Activated CD8-positive, alpha-beta memory T cell treated with anti-CD3 and anti-CD28 coated beads, Interleukin-2, amount 50 U/mL, for 48 hours (primary cell): Measurements from ENCODE around the gene STXBP4.
"Not testable (repeated sequence)": the region's sequence is repeated elsewhere in the genome, so short reads cannot be mapped to it uniquely, and the experiment has no call there.

Experiments
- DNase-seq: peaks from one replicate; pipeline ENCODE4 v3.0.0-alpha.2; 2020

Gene STXBP4

DNA sequence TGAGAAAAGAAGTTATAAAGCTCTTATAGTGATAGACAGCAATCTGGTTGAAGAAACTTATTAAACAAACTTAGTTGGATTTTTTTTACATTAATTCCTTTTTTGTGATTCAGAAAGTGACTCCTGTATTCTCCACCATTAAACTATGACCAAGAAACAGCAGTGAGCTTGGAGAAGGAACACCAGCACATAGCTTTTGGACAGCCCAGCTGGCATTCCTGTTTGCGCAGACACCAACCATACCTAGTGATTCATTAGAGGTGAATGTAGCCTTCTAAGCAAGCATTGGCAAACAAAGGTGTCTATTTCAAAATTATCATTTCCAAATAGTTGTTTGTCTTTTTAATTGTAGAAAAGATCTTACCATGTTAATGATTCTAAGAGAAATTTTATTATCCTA is 94.4 kb downstream of the STXBP4 start:
- no peak for DNase-seq

DNA sequence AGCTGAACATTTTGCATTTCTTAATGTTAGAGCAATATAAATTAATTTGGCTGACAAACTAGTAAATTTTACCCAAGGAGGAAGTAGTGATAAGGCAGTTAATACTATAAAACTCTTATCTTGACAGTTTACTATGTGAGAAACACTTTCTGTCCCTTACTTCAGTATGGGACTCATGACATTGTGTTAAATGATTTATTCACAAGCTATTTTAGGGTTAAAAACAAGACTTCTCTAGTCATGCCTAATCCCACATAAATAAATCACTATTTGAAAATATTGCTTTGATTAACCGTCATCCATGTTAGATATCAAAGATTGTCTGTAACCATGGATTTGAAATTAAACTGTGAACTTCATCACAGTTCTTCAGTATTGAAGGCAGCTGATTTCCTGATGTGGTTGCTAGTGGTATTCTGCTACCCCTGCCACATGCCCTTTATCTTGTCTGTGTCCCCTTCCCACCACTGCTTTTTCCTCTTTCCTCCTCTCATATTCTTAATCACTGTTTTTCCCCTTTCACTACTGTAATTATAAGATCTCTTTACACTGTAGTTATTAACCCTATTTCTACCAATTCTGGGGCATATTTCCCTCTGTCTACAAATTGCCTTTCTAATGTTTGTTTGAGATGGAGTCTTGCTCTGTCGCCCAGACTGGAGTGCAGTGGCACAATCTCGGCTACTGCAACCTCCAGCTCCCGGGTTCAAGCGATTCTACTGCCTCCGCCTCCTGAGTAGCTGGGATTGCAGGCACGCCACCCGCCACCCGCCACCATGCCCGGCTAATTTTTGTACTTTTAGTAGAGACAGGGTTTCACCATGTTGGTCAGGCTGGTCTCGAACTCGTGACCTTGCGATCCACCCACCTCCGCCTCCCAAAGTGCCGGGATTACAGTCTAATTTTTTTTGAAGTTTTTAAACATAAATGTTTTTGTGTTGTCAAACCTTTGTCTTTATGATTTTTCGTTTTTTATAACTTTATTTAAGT is 95.6 kb downstream of the STXBP4 start:
- no peak for DNase-seq

DNA sequence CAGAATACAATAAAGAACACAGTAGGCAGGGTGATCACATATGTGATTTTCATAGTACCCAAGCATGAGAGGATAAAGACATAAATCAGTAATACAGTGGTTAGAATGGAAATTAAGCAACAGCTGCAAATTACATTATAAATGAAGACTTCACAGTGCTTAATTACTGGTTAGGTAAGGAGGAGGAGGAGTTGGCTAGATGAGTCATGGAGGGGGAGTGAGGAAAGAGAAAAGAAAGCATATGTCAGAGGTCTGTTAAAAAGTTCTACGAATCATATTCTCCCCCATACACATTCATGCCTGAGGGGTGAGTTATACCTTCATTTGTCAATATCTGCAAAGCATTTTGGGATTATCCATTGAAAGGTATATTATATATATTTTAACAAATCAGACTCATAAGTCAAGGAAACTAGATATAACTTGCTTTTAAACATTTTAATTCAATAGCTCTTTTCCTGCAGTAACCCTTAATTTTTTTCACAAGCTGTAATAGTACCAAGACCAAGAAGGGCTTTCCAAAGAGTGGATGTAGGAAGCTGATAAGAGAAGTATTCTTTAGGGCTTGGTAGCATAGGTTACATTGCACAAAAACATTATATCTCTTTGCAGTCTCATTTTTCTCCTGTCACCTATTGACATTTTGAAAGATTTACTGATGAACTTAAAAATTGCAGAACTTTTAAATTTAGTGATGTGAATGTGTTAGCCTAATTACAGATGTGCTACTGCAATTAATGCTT is 99.3 kb downstream of the STXBP4 start:
- DNase-seq = no peak

DNA sequence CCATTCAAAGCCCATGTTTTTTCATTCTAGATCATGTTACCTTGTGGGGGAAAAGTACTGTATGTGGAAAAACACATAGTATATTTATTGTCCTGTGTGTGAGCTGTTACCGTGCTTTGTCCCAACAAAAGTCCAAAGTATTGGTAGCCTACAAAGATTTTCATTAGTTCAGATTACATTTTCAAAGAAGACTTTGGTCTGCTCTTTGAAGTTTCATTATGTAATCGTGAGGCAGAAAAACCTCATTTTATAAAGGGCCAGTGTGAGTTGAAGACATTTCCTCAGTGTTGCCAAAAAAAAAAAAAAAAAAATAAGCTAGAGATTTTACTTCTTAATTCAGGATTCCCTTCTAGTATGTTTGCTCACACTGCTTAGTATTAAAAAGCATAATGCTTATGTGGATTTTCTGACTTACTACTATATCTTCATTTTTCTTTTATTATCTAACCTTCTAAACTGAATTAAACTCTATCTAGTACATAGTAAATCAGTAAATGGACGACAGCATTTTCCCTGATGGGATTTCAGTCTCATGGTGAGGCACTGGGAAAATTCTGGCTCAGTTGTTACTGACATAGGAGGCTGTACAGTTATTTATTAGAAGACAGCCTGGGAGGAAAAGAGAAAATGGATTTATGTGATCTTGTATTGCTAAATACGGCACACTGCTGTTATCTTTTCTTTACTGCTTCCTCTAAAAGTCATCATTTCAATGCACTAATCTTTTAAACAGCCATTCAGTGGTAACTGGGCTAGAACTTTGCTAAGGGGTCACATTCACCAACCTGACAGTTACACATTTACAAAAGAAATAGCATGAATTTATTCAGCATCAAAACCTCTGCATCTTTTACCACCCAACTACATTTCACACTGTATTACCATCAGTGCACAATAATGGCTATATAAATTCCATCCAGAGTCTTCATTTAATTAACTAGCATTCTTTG is 100.6 kb downstream of the STXBP4 start:
- DNase-seq = no peak

DNA sequence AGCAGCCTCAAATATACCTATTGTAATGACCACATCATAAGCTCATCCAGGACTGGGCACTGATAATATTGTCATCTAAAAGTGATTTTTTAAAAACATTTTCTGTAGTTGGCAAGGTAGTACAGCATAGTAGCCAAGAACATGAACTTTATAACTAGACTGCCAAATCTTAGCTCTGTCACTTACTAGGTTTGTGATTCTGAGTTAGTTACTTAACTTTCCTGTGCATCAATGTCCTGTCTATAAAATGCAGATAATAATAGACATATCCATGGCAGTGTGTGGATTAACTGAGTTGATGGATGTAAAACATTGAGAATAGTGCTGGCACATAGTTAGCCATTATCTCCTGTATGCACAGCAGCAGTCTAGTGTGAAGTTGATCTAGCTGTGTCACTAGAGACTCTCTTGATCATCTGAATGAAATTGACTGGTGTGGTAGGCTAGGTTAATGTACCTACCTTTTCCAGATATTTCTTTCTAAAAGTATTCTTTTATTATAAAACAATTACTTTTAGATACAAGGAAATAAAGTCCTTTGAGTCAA is 101.5 kb downstream of the STXBP4 start:
- no peak for DNase-seq

DNA sequence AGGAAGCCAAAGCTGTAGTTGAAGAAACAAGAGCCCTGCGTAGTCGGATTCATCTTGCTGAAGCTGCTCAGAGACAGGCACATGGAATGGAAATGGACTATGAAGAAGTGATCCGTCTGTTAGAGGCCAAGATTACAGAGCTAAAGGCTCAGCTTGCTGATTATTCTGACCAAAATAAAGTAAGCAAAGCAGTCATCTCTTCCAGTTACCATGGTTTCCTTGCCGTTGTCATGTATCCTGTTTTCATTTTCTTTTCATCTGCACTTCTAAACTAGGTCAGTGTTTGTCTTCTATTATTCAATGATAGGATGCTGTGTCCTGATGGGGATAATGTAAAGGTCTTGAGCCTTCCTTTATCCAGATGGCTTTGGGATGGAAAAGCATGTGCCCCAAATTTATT is 104.3 kb downstream of the STXBP4 start:
- no peak for DNase-seq

DNA sequence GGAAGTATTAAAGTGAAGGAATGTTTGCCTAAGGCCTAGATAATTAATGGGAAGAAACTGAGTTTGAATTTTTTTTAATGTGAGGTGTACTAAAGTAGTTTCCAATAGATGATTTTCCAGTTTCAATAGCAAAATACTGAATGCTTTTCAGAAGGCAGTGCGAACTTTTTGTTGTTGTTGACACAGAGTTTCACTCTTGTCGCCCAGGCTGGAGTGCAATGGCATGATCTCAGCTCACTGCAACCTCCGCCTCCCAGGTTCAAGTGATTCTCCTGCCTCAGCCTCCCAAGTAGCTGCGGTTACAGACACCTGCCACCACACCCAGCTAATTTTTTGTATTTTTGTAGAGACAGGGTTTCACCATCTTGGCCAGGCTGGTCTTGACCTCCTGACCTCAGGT is 104.9 kb downstream of the STXBP4 start:
- DNase-seq = not testable (repeated sequence)

DNA sequence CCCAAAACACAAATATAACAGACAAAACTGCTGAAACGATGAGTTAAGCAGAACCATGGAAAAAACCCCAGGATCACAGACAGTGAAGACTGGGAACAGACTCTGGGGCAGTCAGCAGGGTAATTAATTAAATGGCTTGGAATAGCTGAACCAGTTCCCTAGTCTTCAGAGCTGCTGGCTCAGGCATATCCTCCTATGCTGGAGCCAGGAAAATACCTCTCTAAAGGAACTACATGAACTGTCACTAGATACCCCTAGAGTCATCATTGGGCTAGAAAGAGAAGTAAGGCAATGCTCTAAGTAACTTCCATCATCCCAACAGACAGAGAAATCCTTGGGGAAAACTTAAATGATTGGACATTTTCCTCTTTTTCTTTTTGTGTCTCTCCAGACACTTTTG is 113.0 kb downstream of the STXBP4 start:
- no peak for DNase-seq

DNA sequence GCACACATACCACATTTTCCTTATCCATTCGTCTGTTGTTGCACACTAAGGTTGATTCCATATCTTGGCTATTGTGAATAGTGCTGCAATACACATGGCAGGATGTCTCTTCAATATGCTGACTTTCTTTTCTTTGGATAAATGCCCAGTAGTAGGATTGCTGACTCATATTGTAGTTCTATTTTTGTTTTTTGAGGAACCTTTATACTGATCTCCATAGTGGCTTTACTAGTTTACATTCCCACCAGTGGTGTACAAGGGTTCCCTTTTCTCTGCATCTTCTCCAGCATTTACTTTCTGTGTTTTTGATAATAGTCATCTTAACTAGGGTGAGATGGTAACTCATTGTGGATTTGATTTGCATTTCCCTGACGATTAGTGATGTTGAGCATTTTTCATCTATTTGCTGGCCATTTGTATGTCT is 118.1 kb downstream of the STXBP4 start:
- no peak for DNase-seq

DNA sequence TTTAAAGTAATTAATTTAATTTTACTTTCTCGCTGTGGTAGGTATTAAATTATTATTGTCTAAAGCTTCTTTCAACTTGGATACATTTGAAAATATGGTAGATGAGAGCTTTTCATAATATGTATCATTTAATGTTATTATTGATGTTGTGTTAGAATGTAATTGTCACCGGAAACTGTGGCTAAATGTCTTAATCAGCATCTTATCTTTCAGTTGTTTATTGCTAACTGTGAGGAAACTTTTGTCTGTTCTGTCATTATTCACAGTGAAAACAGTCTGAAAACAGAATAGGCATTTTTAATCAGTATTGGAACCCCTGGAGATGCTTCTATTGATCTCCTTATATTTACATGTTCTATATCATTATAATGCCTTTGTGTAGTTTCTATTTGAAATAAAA is 120.7 kb downstream of the STXBP4 start:
- no peak for DNase-seq

DNA sequence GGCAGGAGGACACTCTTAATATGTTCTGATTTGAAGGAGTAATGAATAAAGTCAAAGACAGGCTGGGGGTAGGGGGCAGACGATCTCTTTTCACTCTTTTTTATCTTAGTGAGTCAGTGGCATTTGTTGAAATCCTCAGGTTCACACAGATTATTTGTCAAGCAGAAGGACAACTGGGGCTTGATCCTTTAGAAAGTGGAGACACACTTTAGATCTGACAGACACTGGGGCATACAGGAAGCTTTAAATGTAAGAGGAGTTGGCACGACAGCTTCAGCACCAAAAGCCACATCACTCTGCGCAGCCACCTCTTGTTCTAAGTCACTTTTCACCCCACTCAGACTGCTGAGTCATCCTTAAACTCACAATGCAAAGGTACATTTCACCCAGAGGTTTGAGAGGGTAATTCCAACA is 121.5 kb downstream of the STXBP4 start:
- DNase-seq = no peak

DNA sequence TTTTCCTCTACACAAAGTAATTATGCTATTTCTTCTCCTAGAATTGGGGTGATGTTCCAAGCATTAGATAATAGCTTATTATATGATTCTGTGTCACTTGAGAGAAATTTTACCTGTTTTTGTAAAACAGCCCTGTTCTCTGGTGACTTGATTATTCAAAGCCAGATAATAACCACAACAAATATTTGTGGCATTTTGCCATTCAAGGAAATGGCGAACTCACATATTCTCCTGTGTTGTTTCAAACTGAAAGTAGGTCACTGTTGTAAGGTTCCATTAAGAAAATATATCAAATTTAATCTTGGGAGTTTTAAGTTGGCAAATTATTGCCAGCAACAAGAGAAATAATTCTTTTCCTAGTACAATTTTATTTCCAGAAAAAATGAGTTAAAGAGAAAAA is 124.8 kb downstream of the STXBP4 start:
- DNase-seq = no peak

DNA sequence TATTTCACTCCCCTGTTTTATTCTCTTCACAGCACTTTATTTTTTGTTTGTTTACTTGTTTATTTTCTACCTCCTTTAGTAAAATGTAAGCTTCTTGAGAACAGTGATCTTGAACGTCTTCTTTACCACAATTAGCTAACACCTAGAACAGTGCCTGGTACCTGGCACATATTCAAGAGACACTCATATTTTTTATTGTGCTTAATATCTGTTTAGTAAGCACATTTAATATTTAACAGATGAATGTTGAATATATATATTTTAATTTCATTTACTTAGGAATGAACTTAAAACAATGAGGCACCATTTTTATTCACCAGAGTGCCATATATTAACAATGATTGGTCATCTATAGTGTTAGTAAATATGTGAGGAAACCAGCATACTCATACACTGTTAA is 130.2 kb downstream of the STXBP4 start:
- DNase-seq = no peak

DNA sequence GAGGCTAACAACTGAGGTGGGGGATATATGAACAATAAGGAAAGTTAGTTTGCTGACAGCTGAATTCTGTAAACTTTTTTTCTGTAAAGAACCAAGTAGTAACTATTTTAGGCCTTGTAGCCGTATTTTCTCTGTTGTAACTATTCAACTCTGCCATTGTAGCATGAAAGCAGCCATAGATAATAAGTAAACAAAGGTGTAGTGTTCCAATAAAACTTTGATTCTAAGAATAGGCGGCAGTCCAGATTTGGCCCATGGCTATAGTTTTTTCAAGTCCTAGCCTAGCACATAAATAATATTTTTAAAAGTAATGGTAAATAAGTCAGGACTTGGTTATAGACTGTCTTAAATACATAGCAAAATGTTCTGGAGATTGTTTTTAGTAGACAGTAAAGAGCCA is 142.0 kb downstream of the STXBP4 start:
- no peak for DNase-seq

DNA sequence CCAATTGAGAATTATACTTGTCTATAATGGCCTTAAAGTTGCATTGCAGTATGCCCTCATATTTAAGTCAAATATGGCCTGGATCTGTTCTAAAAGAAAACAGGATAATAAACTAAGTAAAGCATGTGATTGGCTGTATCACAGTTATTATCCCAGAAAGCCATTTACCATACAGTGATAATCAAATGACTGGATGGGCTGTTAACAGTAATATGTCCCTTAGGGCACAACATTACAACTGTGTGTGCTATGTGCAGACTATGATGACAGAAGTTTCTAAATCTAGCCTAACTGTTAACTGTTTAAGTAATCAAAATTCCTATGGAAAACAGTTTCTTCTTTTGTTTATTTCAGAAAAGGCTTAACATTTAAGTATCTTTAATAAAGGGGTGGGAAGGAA is 145.7 kb downstream of the STXBP4 start:
- DNase-seq = no peak

DNA sequence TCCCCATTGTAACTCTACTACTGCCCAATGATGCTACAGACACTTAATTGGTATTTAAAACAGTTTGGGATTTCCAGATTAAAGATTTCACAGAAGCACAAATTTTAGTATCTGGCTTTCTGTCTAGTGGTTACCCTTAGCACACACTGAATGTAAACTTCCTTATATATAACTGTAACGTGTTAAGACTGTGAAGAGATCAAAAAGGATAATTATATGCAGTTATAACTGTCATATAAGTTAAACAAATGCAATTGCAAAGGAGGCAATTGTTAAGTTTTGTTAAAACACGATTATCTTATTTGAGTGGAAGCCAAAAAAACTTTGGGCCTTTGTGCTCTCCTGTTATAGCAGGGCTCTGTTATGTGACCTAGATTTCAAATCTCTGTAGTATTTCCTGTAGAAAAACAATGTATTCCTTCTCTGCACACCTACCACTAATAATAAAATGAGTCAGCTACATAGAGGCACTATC is 147.9 kb downstream of the STXBP4 start:
- no peak for DNase-seq

DNA sequence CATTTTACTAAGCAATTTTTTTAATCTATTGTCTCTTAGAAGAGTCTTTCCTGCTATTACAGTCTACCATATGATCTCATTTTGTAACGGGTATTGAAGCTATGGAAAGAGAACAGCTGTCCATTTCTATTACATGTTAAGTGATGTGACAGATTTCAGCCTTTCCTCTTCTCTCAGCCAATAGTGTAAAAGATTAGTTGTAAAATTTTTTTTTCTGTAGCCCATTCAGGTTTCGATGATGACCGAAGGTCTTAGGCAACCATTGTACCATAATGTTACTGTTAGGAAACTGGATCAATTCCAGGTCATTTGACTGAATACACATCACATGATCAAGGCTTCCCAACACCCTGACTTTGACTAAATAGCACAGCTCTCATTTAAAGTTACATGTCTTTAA is 148.6 kb downstream of the STXBP4 start:
- DNase-seq = no peak

DNA sequence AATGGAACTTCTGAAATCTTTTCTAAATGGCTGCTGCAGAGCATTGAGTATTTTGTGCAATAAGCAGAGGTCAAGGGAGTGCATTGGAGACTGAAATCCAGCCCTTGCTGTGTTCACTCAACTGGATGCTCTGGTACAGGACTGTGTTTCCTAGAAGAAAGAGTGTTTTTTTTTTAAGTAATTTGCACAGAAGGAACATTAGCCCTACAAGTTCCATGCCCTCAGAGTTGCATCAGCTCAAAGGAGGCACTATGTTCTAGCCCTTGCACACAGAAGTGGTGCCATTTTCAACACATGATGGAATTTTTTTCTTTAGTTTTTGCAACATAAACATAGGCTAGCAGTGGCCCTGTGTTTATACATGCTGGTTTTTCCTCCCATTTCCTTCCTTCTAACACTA is 152.1 kb downstream of the STXBP4 start:
- DNase-seq = no peak

DNA sequence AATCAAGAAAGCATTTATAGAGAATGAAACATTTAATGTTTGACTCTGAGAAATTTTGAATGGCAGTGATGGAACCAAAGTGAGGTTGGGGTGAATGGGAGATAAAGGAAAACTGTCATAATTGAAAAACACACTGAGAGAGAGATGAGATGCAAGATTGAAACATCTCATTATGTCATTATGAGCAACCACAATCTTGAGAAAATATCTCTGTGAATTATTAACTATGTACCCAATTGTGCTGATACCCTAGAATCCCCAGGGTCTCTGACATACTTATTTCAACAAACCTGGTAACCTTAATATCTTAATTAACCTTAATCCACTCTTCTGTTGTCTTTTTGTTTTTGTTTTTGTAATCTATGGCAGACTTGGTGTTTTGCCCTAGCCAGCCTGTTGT is 152.7 kb downstream of the STXBP4 start:
- no peak for DNase-seq

DNA sequence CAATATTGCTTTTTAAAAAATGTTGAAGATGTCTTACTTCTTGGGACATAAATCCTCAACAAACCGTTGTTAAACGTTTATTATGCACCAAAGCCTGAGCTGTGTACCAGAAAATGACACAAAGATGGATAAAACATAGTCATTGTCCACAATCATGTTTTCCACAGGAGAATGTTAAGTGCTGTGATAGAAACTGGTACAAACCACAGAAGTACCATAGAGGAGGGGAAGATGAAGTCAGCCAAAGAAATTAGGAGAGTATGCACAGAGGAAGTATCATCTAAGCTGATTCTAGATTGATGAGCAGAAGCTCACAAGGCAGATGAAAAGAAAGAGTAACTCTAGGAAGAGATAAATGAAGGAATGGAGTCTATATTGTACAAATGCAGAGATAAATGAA is 153.5 kb downstream of the STXBP4 start:
- DNase-seq = no peak

DNA sequence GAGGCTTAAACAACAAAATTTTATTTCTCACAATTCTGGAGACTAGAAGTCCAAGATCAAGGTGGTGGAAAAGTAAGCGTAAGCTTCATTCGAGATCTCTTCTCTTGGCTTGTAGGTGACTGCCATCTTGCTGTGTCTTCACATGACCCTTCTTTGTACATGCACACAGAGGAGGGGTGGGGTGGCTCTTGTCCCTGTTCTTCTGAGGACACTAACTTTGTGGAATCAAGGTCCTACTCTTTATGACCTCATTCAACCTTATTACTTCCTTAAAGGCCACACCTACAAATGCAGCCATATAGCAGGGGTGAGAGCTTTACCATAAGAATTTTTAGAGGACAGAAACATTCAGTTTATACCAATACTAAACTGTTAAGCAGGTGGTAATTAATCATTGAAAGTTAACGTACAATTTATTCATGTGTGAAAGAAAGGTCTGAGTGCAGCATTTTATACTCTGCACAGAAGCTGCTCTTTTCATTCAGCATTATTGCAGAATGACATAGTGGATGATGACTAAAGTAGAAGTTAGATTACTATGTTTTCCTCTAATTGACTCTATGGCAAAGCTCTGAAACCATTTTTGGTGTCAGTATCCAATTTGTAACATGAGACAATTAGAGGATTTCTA is 156.3 kb downstream of the STXBP4 start:
- no peak for DNase-seq

DNA sequence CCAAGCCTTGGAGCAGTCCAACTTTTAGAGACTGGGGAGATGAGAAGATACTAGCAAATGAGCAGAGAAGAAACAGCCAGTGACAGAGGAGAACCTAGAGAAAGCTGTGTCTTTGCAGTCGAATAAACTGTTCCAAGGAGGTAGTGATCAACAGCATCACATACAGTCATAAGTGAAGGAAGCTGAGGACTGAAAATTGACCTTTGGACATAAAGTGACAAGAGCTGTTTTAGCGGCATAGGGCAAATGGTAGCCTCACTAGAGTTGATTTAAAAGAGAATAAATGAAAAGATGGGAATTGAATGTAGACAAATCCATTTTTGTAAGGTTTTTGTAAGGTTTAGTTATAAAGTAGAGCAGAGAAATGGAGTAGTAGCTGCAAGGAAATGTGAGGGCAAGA is 165.0 kb downstream of the STXBP4 start:
- DNase-seq = no peak
